GM12878 (cell line): ENCODE results near the gene ZNF483. TPM values are rescaled to one million over a fixed set of nuclear protein-coding genes. Genes with fewer than 3 reads are reported as not detected.

ENCODE experiments used
- ATAC-seq: fragments of 200-7000 bp; cut with Tn5 transposase; 3 replicates; pipeline ENCODE4 v1.9.1; 2020; ENCODE audit warnings: mild to moderate bottlenecking, moderate library complexity
- BruUV-seq: library from RNA; stranded (reverse); fragments of 400-500 nt; replicated peaks from 2 replicates; lab custom pipeline; 2021; lab: Mats Ljungman, UMichigan
- CTCF ChIA-PET: fragments of 300-600 bp; sonication (Branson Sonifier 250); formaldehyde crosslinking; extraction: SDS; loops from one replicate; lab custom pipeline; 2021; ENCODE audit warnings: inconsistent platforms; lab: Yijun Ruan, JAX
- POLR2A ChIA-PET: fragments of 350-600 bp; formaldehyde crosslinking; extraction: SDS; loops from one replicate; lab custom pipeline; 2021; ENCODE audit warnings: inconsistent platforms; lab: Charles Lee
- RAD21 ChIA-PET: fragments of 300-600 bp; sonication (Branson Sonifier 250); formaldehyde crosslinking; loops from one replicate; lab custom pipeline; 2023; ENCODE audit warnings: antibody characterized with exemption; ENCODE audit not compliant: unreplicated experiment; lab: Charles Lee
- SMC1A ChIA-PET: fragments of 300-600 bp; sonication (Branson Sonifier 250); formaldehyde crosslinking; loops from one replicate; lab custom pipeline; 2023; ENCODE audit not compliant: unreplicated experiment, uncharacterized antibody; lab: Charles Lee
- DNase-seq: peaks from one replicate; pipeline ENCODE4 v3.0.0-alpha.2; 2011; ENCODE audit warnings: low read depth, low spot score
- FAIRE-seq: peaks from 3 replicates; lab custom pipeline; 2011; peaks lifted over from hg19 to GRCh38; lab: Jason Lieb, UNC
- H2AFZ ChIP-seq: 2 replicates; pipeline ENCODE4 v1.6.0; 2011; ENCODE audit warnings: low read depth, low read length, control low read depth; ENCODE audit not compliant: control insufficient read depth
- H3K27ac ChIP-seq: 2 replicates; pipeline ENCODE4 v1.5.1; 2011; ENCODE audit warnings: control low read depth; ENCODE audit not compliant: control insufficient read depth, insufficient read depth
- H3K27me3 ChIP-seq, 2 experiments: replicated peaks in 1 of 2; 2 replicates each; pipeline versions ENCODE4 v1.6.0 to v1.6.1; 2011; ENCODE audit warnings: low read length in 1 of 2; ENCODE audit not compliant: control insufficient read depth in 2 of 2, insufficient read depth in 2 of 2
- H3K36me3 ChIP-seq, 2 experiments: 2 replicates each; pipeline ENCODE4 v1.5.1; 2011; ENCODE audit warnings: low read length in 1 of 2; ENCODE audit not compliant: control insufficient read depth in 2 of 2, insufficient read depth in 2 of 2
- H3K4me1 ChIP-seq: 2 replicates; pipeline ENCODE4 v1.6.1; 2011; ENCODE audit warnings: mild to moderate bottlenecking, low read length, moderate library complexity, mixed read lengths; ENCODE audit not compliant: control insufficient read depth, insufficient read depth
- H3K4me2 ChIP-seq: 2 replicates; pipeline ENCODE4 v1.6.0; 2011; ENCODE audit warnings: control low read depth; ENCODE audit not compliant: control insufficient read depth, insufficient read depth
- H3K4me3 ChIP-seq: fragments of 200-600 bp; sonication (generic); 2 replicates; pipeline ENCODE4 v1.5.1; 2016
- H3K79me2 ChIP-seq: 2 replicates; pipeline ENCODE4 v1.6.0; 2011; ENCODE audit warnings: low read length; ENCODE audit not compliant: control insufficient read depth, insufficient read depth
- H3K9ac ChIP-seq: 2 replicates; pipeline ENCODE4 v1.8.0; 2011; ENCODE audit warnings: low read length, control low read depth, mixed read lengths; ENCODE audit not compliant: control insufficient read depth, insufficient read depth
- H3K9me3 ChIP-seq: replicated peaks from 3 replicates; pipeline ENCODE4 v1.5.1; 2011; ENCODE audit warnings: mild to moderate bottlenecking, low read length; ENCODE audit not compliant: control insufficient read depth, insufficient read depth
- H4K20me1 ChIP-seq: 2 replicates; pipeline ENCODE4 v1.6.0; 2011; ENCODE audit not compliant: control insufficient read depth, insufficient read depth
- CTCF ChIP-seq, 3 experiments: IDR thresholded peaks in 2 of 3; conservative IDR thresholded peaks in 1 of 3; 2 replicates each; pipeline ENCODE4 v1.5.1; 2011; ENCODE audit warnings: low read depth in 3 of 3, low read length in 3 of 3, mild to moderate bottlenecking in 3 of 3, control low read depth in 2 of 3, moderate library complexity in 2 of 3, inconsistent platforms in 1 of 3, mixed read lengths in 1 of 3; ENCODE audit not compliant: control insufficient read depth in 2 of 3, insufficient read depth in 1 of 3; ENCODE audit errors: extremely low read depth in 1 of 3
- EED ChIP-seq: sonication (generic); IDR thresholded peaks from 2 replicates; pipeline ENCODE4 v1.6.1; 2016; ENCODE audit warnings: antibody characterized with exemption, low read depth
- EGR1 ChIP-seq, 2 experiments: IDR thresholded peaks; 1 replicate in 1 of 2; 2 replicates in 1 of 2; pipeline ENCODE4 v1.6.1; 2011 to 2012; ENCODE audit warnings: low read depth in 2 of 2, low read length in 2 of 2, borderline replicate concordance in 1 of 2, mild to moderate bottlenecking in 1 of 2, moderate library complexity in 1 of 2
- SP1 ChIP-seq: IDR thresholded peaks from one replicate; pipeline ENCODE4 v1.6.1; 2011; ENCODE audit warnings: low read depth, low read length
- WGBS: methylation state at CpG from one replicate; pipeline ENCODE4 v1.1.6; 2016; ENCODE audit warnings: low lambda C conversion rate; ENCODE audit not compliant: insufficient replicate concordance, insufficient coverage; ENCODE audit errors: missing lambda C conversion rate; 5-methylcytosine and 5-hydroxymethylcytosine counted together
- in situ Hi-C: fragments of 300-500 bp; cut with MboI; formaldehyde crosslinking; loops from 9 replicates; pipeline ENCODE4 v1.14.3; 2018; ENCODE audit warnings: mixed read lengths
- intact Hi-C: fragments of 100-400 bp; cut with micrococcal nuclease; formaldehyde crosslinking; loops from one replicate; pipeline ENCODE4 v1.14.2; 2022; ENCODE audit not compliant: unreplicated experiment
- polyA plus RNA-seq, 11 experiments: library from polyadenylated mRNA; depleted of rRNA in 4 of 11; unstranded in 6 of 11; stranded (reverse) in 5 of 11; fragments of >200 nt; fragmentation: Nextera tagmentation in 4 of 11; fragmentation: Illumina TruSeq in 1 of 11; extraction: Ambion mirVana in 4 of 11; extraction: Trizol in 1 of 11; gene quantifications; 1 replicate in 1 of 11; 2 replicates in 10 of 11; pipeline versions ENCODE4 v1.2.1 to v1.2.3, GENCODE V29; 2011 to 2016; ENCODE audit warnings: inconsistent platforms in 2 of 11, missing spikeins in 2 of 11, low read depth in 1 of 11
- total RNA-seq, 4 experiments: library from RNA; depleted of rRNA in 3 of 4; stranded (reverse); fragments of >200 nt in 3 of 4; fragmentation: Illumina TruSeq in 1 of 4; extraction: Trizol in 1 of 4; gene quantifications; 2 replicates each; pipeline versions ENCODE4 v1.2.1 to v1.2.3, GENCODE V29; 2013 to 2021

ZNF483 gene
- total and polyA plus RNA-seq, 10 of the 15 experiments (the other 5 are each of a cell fraction or from before 2014, with no cell fraction given) = 0.03 to 0.76 (median 0.26) TPM; not detected in 1

- intact Hi-C loops = no loop called here
- WGBS = 27% methylated on average over 52 of the region's 64 CpGs
- H3K79me2 ChIP-seq = no peaks in the 10 kb centered on the region
- in situ Hi-C loops = no loop called here
- H3K4me3 ChIP-seq = peak within 1 kb of the TSS; percentile 78
- no peak within 1 kb of the TSS for H3K27ac ChIP-seq
- H3K36me3 ChIP-seq = no peaks in the 10 kb centered on the region
- SMC1A ChIA-PET = interaction anchor here (0.9 to 1.3 kb wide), 2 partner anchors 22 to 473 kb away, joined by 3 to 7 read pairs; no protein-coding TSS in a partner anchor
- no peak; the same call in 2 of the 3 replicates for ATAC-seq
- no peak for FAIRE-seq
- H3K27me3 ChIP-seq = peaks cover 0 to 4% of the 10 kb centered on the region in 2 experiments; a peak in 2 of 4 replicates
- no peaks in the 10 kb centered on the region; the same call in 1 of the 2 replicates for H4K20me1 ChIP-seq
- H3K9ac ChIP-seq = peak within 1 kb of the TSS; percentile 29; the same call in 1 of the 2 replicates
- CTCF ChIA-PET = interaction anchor here (1.0 to 3.5 kb wide), 7 partner anchors 13 to 476 kb away, joined by 3 to 28 read pairs (median 4); no protein-coding TSS in a partner anchor
- H3K4me2 ChIP-seq = peak within 1 kb of the TSS; percentile 93
- TF ChIP-seq CTCF (IDR thresholded peaks at IDR 0.05 in 2 of 3, conservative IDR thresholded peaks at IDR 0.05 in 1 of 3; ENCODE audit: control insufficient read depth in 2 of 3, extremely low read depth in 1 of 3, insufficient read depth in 1 of 3, low read depth in 3 of 3, low read length in 3 of 3) (no peak), EED (peak; percentile 38; the same call in 1 of the 2 replicates), SP1 (no peak), EGR1 (IDR thresholded peaks at IDR 0.05; ENCODE audit: borderline replicate concordance in 1 of 2, low read depth in 2 of 2, low read length in 2 of 2) (peak in 1 of 2 experiments; percentile 85; a peak in 2 of 3 replicates)
- RAD21 ChIA-PET = no interaction called here
- POLR2A ChIA-PET = interaction anchor here (1.4 kb wide), 1 partner anchor 144 kb away, joined by 3 read pairs; no protein-coding TSS in a partner anchor
- H3K4me1 ChIP-seq = no peaks in the 10 kb centered on the region
- BruUV-seq = no TSS peak
- DNase-seq = no peak
- H2AFZ ChIP-seq = peak within 1 kb of the TSS; percentile 71
- H3K9me3 ChIP-seq = no peaks in the 10 kb centered on the region
Measured at GRCh38 chr9:111599092-111599954, 74.3 kb downstream of the ZNF483 start, which contains the start of gene PTGR1. Gene PTGR1, minus strand, starts transcription at chr9:111599647. Its CDS starts 2,225 bp downstream, at chr9:111597422.
